Suprapubic skin (tissue), 3 donors: ENCODE data around the gene RFX2.

Experiments used
- CTCF ChIP-seq, 2 donors: fragments of 200-600 bp in 1 of 2; fragments of 450-650 bp in 1 of 2; sonication (generic) in 1 of 2; IDR thresholded peaks; one replicate each; pipeline ENCODE4 v1.5.1; 2016 to 2019; ENCODE audit warnings: antibody characterized with exemption in 2 of 2, mild to moderate bottlenecking in 1 of 2, moderate library complexity in 1 of 2
- EP300 ChIP-seq: sonication (generic); formaldehyde crosslinking; IDR thresholded peaks from one replicate; pipeline ENCODE4 v1.6.1; 2017; ENCODE audit warnings: antibody characterized with exemption
- POLR2A ChIP-seq, 2 donors: fragments of 450-650 bp; IDR thresholded peaks; one replicate each; pipeline ENCODE4 v1.6.1; 2017; ENCODE audit warnings: antibody characterized with exemption in 2 of 2, mild to moderate bottlenecking in 2 of 2, moderate library complexity in 2 of 2

- TF ChIP-seq CTCF (IDR thresholded peaks at IDR 0.05) (no peak), POLR2A (IDR thresholded peaks at IDR 0.05) (no peak), EP300 (no peak)
Observed at GRCh38 chr19:6014551-6015135, 95.7 kb downstream of the RFX2 start.
